D721Med (cell line): ENCODE measurements around the gene GOSR1.
"Not testable (repeated sequence)": the region's sequence is repeated elsewhere in the genome, so short reads cannot be mapped to it uniquely, and the experiment has no call there.

Experiments
- DNase-seq: peaks from one replicate; pipeline ENCODE4 v3.0.0; 2011; ENCODE audit warnings: low spot score; ENCODE audit not compliant: insufficient read length
- FAIRE-seq: peaks from 2 replicates; lab custom pipeline; 2011; peaks lifted over from hg19 to GRCh38; lab: Jason Lieb, UNC
- TF ChIP-seq, protein P1 (sequence below): IDR thresholded peaks from 2 replicates; pipeline ENCODE4 v1.5.1; 2012; ENCODE audit warnings: mild to moderate bottlenecking, control low read depth; ENCODE audit not compliant: insufficient read depth; ENCODE audit errors: missing control alignments

GOSR1 gene

DNA sequence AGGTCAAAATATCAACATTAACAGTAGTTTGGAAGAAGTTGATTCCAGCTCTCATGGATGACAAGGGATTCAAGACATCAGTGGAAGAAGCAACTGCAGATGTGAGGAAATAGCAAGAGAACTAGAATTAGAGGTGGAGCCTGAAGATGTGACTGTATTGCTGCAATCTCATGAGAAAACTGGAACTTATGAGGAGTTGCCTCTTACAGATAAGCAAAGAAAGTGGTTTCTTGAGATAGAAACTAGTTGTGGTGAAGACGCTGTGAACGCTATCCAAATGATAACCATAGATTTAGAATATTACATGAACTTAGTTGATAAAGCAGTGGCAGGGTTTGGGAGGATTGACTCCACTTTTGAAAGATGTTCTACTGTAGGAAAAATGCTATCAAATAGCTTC, 67.8 kb downstream of the GOSR1 start:
- TF ChIP-seq, protein P1, sequence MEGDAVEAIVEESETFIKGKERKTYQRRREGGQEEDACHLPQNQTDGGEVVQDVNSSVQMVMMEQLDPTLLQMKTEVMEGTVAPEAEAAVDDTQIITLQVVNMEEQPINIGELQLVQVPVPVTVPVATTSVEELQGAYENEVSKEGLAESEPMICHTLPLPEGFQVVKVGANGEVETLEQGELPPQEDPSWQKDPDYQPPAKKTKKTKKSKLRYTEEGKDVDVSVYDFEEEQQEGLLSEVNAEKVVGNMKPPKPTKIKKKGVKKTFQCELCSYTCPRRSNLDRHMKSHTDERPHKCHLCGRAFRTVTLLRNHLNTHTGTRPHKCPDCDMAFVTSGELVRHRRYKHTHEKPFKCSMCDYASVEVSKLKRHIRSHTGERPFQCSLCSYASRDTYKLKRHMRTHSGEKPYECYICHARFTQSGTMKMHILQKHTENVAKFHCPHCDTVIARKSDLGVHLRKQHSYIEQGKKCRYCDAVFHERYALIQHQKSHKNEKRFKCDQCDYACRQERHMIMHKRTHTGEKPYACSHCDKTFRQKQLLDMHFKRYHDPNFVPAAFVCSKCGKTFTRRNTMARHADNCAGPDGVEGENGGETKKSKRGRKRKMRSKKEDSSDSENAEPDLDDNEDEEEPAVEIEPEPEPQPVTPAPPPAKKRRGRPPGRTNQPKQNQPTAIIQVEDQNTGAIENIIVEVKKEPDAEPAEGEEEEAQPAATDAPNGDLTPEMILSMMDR: no peak
- no peak for DNase-seq
- FAIRE-seq: no peak

DNA sequence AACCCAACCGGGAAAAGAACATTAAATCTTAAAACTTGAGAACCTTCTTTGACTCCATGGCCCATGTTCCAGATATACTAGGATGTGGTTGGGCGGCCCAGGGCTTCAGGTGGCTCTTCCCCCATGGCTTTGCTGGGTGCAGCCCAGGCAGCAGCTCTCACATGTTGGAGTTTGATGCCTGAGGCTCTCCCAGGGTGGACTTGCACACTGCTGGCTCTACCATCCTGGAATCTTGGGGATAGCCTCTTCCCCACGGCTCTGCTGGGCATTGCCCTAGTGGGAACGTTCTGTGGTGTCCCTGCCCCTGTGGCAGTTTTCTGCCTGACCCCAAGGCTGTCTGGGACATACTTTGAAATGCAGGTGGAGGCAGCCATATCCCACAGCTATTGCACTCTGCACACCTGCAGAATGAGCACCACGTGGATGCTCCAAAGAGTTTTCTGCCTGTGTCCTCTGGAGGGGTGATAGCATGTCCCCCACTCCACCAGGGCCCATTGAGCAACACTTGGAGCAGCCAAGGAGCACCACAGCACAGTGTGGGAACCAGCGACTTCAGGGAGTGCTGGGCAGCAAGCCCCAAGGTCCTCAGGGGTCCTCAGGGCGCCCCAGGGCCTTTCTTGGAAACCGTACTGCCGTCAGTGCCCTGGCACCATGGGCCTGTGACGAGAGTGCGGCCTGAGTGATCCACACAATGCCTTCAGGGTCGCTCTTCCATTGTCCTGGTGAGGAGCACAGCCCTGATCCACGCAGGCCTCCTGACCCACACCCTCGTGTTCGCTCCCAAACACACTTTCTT, 70.8 kb downstream of the GOSR1 start:
- no peak for FAIRE-seq
- no peak for DNase-seq

DNA sequence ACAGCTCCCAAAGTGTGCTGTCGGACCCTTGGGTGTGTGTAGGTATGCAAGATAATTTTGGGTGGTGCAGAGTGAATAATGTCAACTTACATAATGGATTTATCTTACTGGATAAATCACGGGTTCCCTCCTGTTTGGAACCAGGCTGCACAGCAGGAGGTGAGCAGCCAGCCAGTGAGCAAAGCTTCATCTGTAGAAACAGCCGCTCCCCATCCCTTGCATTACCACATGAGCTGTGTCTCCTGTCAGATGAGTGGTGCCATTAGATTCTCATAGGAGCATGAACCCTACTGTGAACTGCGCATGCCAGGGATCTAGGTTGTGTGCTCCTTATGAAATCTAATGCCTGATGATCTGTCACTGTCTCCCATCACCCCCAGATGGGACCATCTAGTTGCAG, 72.0 kb downstream of the GOSR1 start:
- DNase-seq, FAIRE-seq: not testable (repeated sequence)

More for the DNA sequence above, 70.8 kb downstream of the GOSR1 start:
- TF ChIP-seq, protein P1: no peak

DNA sequence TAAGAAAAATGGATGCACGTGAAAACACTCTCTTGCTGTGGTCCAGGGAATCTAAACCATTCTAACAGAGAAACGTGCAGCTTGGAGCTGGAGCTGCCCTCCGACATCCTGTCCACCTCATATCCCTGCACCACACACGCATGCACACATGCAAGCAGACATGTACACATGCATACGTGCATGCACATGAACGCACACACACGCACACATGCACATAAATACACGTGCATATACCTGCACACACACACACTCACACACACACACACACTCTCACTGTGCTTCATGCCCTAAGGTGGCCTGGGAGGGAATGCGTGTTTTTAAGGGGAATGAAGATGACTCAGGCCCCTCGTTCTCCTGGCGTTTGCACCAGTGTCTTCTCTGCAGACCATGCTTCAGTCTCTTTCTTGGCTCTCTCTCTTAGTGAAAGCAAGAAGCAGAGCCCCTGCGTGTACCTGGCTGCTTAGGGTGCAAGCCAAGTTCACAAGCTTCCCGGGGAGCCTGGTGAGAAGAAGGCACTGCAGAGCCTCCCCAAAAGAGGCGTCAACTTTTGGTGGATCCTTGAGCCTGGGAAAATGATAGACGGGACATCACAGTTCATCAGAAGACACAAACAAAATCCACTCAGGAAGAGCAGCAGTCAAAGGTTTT, 72.8 kb downstream of the GOSR1 start:
- TF ChIP-seq, protein P1: no peak
- no peak for FAIRE-seq
- no peak for DNase-seq

DNA sequence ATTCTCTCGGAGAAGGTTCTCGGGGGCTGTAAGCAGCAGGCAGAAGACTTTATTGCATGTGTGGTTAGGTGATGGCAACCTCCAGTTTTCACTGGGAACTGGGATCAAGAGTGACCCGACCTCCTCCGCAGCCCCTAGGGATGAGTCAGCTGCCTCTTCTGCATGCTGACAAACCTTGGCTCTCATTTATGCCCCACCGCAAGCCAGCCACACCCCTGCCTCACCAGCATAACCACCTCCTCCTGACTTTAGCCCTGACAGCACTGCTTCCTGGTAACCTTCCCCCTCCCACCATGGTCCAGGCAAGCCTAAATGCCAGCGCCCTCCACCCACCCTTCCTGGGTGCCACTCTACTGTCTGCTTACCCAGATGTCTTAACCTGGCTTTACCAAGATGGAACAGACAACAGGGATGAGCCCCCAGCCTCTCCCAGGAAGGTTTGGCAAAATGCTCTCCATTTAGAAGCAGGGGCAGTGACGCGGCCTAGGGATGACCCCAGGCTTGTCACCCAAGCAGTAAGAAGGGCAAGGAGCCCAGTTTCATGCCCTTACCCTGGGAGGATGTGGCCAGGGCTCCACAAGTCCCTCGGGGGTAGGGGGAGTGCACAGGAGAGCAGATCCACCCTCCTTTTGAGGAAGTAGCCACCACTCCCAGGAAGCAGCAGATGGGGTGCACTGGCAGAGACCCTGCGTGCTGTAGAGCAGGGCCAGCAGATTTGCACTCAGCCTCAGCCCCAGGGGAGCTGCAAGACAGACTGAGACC, 73.5 kb downstream of the GOSR1 start:
- DNase-seq (no peak), FAIRE-seq (no peak)
- TF ChIP-seq, protein P1: no peak

DNA sequence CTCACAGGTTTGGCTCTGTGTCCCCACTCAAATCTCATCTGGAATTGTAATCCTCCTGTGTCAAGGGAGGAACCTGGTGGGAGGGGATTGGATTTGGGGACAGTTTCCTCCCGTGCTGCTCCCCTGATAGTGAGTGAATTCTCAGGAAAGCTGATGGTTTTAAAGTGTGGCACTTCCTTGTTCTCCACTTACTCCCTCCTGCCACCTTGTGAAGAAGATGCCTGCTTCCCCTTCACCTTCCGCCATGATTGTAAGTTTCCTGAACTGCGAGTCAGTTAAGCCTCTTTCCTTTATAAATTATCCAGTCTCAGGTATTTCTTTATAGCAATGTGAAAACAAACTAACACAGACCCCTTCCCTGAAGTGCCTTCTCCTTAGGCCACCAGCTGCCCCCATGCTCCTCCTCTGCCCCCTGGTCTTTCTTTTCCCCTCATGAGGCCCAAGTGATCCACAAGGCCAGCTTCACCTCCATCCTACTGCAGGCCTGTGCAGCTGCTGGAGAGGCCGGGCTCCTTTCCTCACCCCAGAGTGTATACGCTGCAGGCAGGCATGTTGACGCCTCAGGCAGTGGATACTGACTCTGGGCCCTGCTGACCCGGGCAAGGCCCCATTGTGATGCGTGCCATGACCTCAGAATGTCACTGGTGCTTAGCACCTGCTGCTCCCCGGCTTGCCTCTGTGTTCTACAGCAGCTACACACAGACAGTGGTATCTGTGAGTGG, 74.2 kb downstream of the GOSR1 start:
- FAIRE-seq, DNase-seq: not testable (repeated sequence)

DNA sequence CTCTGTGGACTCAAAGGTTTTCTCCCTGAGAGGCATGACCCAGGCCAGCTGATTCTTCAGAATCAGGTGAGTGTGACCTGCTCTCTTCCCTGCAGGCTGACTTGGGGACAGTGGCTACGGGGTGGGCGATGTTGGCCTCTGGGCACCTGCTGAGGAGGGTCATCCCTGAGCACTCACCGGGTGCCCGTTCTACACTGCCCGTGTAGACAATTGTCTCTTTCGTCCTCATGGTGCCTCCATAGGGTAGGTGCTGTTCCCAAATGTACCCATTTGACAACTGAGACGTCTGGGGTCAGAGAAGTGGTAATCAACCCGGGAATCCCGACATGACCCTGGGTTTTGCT, 74.8 kb downstream of the GOSR1 start:
- TF ChIP-seq, protein P1: no peak
- FAIRE-seq (no peak), DNase-seq (no peak)
